Panc1 (cell line): ENCODE data around the gene C13orf46. TPM values are rescaled to one million over a fixed set of nuclear protein-coding genes. Genes with fewer than 3 reads are reported as not detected.

ENCODE experiments used
- ATAC-seq: fragments of 200-7000 bp; cut with Tn5 transposase; 2 replicates; pipeline ENCODE4 v1.9.1; 2020; ENCODE audit warnings: mild to moderate bottlenecking, moderate library complexity
- BruUV-seq: library from RNA; stranded (reverse); fragments of 400-500 nt; replicated peaks from 2 replicates; lab custom pipeline; 2021; lab: Mats Ljungman, UMichigan
- CTCF ChIA-PET: fragments of 300-600 bp; sonication (Branson Sonifier 250); formaldehyde crosslinking; loops from one replicate; lab custom pipeline; 2022; ENCODE audit warnings: antibody characterized with exemption; lab: Charles Lee
- POLR2A ChIA-PET: fragments of 300-600 bp; sonication (Branson Sonifier 250); formaldehyde crosslinking; loops from one replicate; lab custom pipeline; 2022; ENCODE audit warnings: antibody characterized with exemption; lab: Charles Lee
- DNase-seq: peaks from one replicate; pipeline ENCODE4 v3.0.0-alpha.2; 2010; ENCODE audit warnings: low read depth, low spot score
- H3K27ac ChIP-seq: 2 replicates; pipeline ENCODE4 v1.5.1; 2011; ENCODE audit warnings: mild to moderate bottlenecking, low read length, inconsistent platforms
- H3K27me3 ChIP-seq: fragments of 200-500 bp; sonication (Bioruptor generic); 2 replicates; pipeline ENCODE4 v1.6.0; 2014; ENCODE audit warnings: low read length, inconsistent platforms; ENCODE audit not compliant: control insufficient read depth, insufficient read depth
- H3K36me3 ChIP-seq: fragments of 200-500 bp; sonication (Bioruptor generic); 2 replicates; pipeline ENCODE4 v1.5.1; 2014; ENCODE audit warnings: inconsistent platforms, mild to moderate bottlenecking, low read length, moderate library complexity; ENCODE audit not compliant: control insufficient read depth, insufficient read depth
- H3K4me1 ChIP-seq: 2 replicates; pipeline ENCODE4 v1.5.1; 2011; ENCODE audit warnings: inconsistent platforms, mild to moderate bottlenecking, low read length, moderate library complexity; ENCODE audit not compliant: control insufficient read depth, insufficient read depth
- H3K4me3 ChIP-seq, 2 experiments: 2 replicates each; pipeline ENCODE4 v1.5.1; 2011 to 2012; ENCODE audit warnings: low read depth in 2 of 2, low read length in 2 of 2, mild to moderate bottlenecking in 2 of 2, inconsistent platforms in 1 of 2, moderate library complexity in 1 of 2
- H3K9me3 ChIP-seq: fragments of 200-500 bp; sonication (Bioruptor generic); 2 replicates; pipeline ENCODE4 v1.5.1; 2014; ENCODE audit warnings: low read depth, mild to moderate bottlenecking, inconsistent platforms, low read length, moderate library complexity; ENCODE audit not compliant: control insufficient read depth, insufficient read depth
- POLR2AphosphoS5 ChIP-seq: IDR thresholded peaks from 2 replicates; pipeline ENCODE4 v1.6.1; 2012; ENCODE audit warnings: mild to moderate bottlenecking, low read depth, low read length, moderate library complexity
- SIN3A ChIP-seq: IDR thresholded peaks from 2 replicates; pipeline ENCODE4 v1.6.1; 2012; ENCODE audit warnings: low read depth, mild to moderate bottlenecking, low read length, moderate library complexity, borderline replicate concordance; ENCODE audit not compliant: insufficient read depth
- TCF7L2 ChIP-seq: IDR thresholded peaks from 2 replicates; pipeline ENCODE4 v1.6.1; 2011; ENCODE audit warnings: mild to moderate bottlenecking, low read depth, low read length, inconsistent platforms
- in situ Hi-C: cut with HindIII; loops from 2 replicates; pipeline ENCODE4 v1.10.0; 2016; ENCODE audit warnings: low sequenced_read_pairs, low pct_unique_long_range_greater_than_20kb
- intact Hi-C: fragments of 100-400 bp; cut with micrococcal nuclease; formaldehyde crosslinking; loops from one replicate; pipeline ENCODE4 v1.10.0; 2022; ENCODE audit not compliant: unreplicated experiment
- total RNA-seq: library from RNA; stranded (reverse); gene quantifications from one replicate; pipeline ENCODE4 v1.2.1, GENCODE V29; 2021; ENCODE audit not compliant: unreplicated experiment
- TF ChIP-seq, protein P1 (sequence below): fragments of 450-650 bp; IDR thresholded peaks from 2 replicates; pipeline ENCODE4 v1.5.1; 2017; ENCODE audit warnings: mild to moderate bottlenecking
- TF ChIP-seq, protein P2 (sequence below), 2 experiments: IDR thresholded peaks; 2 replicates each; pipeline ENCODE4 v1.6.1; 2011 to 2012; ENCODE audit warnings: low read depth in 2 of 2, control low read depth in 1 of 2, low read length in 1 of 2, mild to moderate bottlenecking in 1 of 2, moderate library complexity in 1 of 2; ENCODE audit not compliant: insufficient read depth in 1 of 2

Gene C13orf46
- total RNA-seq, 1 experiment from 2014 or later = 2.6 TPM

DNA sequence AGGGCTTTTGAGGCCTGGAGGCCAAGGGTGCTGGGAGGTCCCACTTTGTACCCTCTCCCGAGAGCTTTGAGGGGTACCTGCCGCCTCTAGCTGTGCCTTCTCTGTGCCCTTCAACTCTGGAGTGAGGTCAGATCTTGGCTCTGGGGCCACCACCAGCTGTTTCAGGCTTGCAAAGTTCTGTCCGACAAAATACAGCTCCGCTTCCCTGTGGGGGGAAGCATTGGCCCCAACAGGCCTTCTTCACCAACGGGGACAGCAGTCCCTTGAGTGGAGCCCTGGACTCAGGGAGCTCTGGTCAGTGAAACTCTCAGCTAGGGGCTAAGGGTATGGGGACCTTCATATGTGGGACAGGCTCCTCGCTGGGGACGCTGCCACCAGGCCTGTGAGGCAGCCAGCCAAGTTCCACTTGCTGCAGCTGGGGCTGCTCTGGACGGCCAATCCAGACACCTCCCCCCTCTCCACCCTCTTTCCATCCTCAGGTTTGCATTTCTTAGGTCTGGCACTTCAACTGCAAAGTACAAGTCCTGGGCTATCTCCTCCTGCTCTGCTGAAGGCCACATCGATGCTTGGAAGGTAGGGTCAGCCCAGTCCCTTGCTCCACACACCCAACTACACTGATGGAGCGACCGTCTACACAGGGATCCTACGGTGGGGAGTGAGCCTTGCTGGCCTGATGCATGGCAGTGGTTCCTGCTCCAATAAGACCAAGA is 46.8 kb downstream of the C13orf46 start:
- TF ChIP-seq SIN3A (no peak), POLR2AphosphoS5 (no peak), TCF7L2 (no peak)
- TF ChIP-seq, protein P1, sequence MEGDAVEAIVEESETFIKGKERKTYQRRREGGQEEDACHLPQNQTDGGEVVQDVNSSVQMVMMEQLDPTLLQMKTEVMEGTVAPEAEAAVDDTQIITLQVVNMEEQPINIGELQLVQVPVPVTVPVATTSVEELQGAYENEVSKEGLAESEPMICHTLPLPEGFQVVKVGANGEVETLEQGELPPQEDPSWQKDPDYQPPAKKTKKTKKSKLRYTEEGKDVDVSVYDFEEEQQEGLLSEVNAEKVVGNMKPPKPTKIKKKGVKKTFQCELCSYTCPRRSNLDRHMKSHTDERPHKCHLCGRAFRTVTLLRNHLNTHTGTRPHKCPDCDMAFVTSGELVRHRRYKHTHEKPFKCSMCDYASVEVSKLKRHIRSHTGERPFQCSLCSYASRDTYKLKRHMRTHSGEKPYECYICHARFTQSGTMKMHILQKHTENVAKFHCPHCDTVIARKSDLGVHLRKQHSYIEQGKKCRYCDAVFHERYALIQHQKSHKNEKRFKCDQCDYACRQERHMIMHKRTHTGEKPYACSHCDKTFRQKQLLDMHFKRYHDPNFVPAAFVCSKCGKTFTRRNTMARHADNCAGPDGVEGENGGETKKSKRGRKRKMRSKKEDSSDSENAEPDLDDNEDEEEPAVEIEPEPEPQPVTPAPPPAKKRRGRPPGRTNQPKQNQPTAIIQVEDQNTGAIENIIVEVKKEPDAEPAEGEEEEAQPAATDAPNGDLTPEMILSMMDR = no peak
- TF ChIP-seq, protein P2, sequence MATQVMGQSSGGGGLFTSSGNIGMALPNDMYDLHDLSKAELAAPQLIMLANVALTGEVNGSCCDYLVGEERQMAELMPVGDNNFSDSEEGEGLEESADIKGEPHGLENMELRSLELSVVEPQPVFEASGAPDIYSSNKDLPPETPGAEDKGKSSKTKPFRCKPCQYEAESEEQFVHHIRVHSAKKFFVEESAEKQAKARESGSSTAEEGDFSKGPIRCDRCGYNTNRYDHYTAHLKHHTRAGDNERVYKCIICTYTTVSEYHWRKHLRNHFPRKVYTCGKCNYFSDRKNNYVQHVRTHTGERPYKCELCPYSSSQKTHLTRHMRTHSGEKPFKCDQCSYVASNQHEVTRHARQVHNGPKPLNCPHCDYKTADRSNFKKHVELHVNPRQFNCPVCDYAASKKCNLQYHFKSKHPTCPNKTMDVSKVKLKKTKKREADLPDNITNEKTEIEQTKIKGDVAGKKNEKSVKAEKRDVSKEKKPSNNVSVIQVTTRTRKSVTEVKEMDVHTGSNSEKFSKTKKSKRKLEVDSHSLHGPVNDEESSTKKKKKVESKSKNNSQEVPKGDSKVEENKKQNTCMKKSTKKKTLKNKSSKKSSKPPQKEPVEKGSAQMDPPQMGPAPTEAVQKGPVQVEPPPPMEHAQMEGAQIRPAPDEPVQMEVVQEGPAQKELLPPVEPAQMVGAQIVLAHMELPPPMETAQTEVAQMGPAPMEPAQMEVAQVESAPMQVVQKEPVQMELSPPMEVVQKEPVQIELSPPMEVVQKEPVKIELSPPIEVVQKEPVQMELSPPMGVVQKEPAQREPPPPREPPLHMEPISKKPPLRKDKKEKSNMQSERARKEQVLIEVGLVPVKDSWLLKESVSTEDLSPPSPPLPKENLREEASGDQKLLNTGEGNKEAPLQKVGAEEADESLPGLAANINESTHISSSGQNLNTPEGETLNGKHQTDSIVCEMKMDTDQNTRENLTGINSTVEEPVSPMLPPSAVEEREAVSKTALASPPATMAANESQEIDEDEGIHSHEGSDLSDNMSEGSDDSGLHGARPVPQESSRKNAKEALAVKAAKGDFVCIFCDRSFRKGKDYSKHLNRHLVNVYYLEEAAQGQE (IDR thresholded peaks at IDR 0.05; ENCODE audit: insufficient read depth in 1 of 2, low read depth in 2 of 2, low read length in 1 of 2) = no peak
- ChIA-PET CTCF (no interaction called here), POLR2A (no interaction called here)
- Histone ChIP-seq H3K27me3 (no peaks in the 10 kb centered on the region), H3K4me3 (no peak overlapping the region), H3K36me3 (no peaks in the 10 kb centered on the region), H3K4me1 (no peaks in the 10 kb centered on the region), H3K27ac (no peak overlapping the region), H3K9me3 (no peaks in the 10 kb centered on the region)
- DNase-seq = no peak
- no TSS peak for BruUV-seq
- in situ Hi-C loops = no loop called here
- ATAC-seq = no peak
- intact Hi-C loops = no loop called here

DNA sequence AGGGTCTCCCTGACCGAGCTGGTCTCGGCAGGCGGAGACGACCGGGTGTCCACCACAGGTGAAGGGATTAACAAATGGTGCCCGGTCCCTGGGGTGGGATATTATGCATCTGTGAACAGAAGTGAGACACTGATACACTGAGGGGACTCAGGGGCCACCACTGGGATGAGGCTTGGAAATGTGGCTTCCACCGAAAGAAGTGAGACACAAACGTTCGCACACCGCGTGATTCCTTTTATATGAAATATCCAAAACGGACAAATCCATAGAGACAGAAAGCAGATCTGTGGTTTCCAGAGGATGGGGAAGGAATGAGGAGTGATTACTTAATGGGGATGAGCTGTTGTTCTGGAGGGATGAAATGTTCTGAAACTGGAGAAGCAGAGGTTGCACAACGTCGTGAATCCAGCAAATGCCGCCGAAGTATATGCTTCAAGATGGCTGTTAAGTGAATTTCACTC is 47.5 kb downstream of the C13orf46 start:
- ATAC-seq (no peak), DNase-seq (no peak)
- Histone ChIP-seq H3K36me3 (no peaks in the 10 kb centered on the region), H3K27ac (no peak overlapping the region), H3K9me3 (no peaks in the 10 kb centered on the region; the same call in 1 of the 2 replicates), H3K27me3 (no peaks in the 10 kb centered on the region), H3K4me1 (no peaks in the 10 kb centered on the region), H3K4me3 (no peak overlapping the region)
- BruUV-seq = no TSS peak
- ChIA-PET CTCF (no interaction called here), POLR2A (no interaction called here)
- intact Hi-C loops = no loop called here
- TF ChIP-seq, protein P2 (IDR thresholded peaks at IDR 0.05; ENCODE audit: insufficient read depth in 1 of 2, low read depth in 2 of 2, low read length in 1 of 2) = no peak
- TF ChIP-seq, protein P1 = no peak
- TF ChIP-seq POLR2AphosphoS5 (no peak), TCF7L2 (no peak), SIN3A (no peak)
- in situ Hi-C loops = no loop called here
